Myocyte (in vitro differentiated cells): ENCODE measurements around the gene PAK6. TPM values are rescaled to one million over a fixed set of nuclear protein-coding genes. Genes with fewer than 3 reads are reported as not detected.

Source experiments
- DNase-seq: peaks from one replicate; pipeline ENCODE4 v3.0.0-alpha.2; 2012; ENCODE audit warnings: low read depth
- polyA plus RNA-seq: library from polyadenylated mRNA; unstranded; fragments of >200 nt; gene quantifications from one replicate; pipeline ENCODE4 v1.2.1, GENCODE V29; 2012; ENCODE audit warnings: missing spikeins
- total RNA-seq: library from RNA; depleted of rRNA; stranded (reverse); fragments of >200 nt; gene quantifications from 2 replicates; pipeline ENCODE4 v1.2.3, GENCODE V29; 2014

Gene PAK6
- 0.21 and 0.48 TPM in 2 replicates for total RNA-seq
- polyA plus RNA-seq: 0.16 TPM

GRCh38 chr15:40238532-40239403, at the start of gene PAK6:
Gene PAK6 (plus strand): TSS chr15:40239063. CDS start chr15:40264786, 25,723 bp downstream.
- DNase-seq: no peak

GRCh38 chr15:40190591-40190990, 48.3 kb upstream of the PAK6 start:
- peak; percentile 75 for DNase-seq

- DNase-seq: peak; percentile 47
Observed at GRCh38 chr15:40192942-40193341, 45.9 kb upstream of the PAK6 start.

GRCh38 chr15:40197434-40197833, 41.4 kb upstream of the PAK6 start:
- no peak for DNase-seq

GRCh38 chr15:40198355-40199085, 40.3 kb upstream of the PAK6 start:
- DNase-seq: no peak

GRCh38 chr15:40204100-40204499, 34.8 kb upstream of the PAK6 start:
- peak; percentile 34 for DNase-seq

- DNase-seq: peak; percentile 83
Observed at GRCh38 chr15:40217166-40217824, 21.6 kb upstream of the PAK6 start.

- no peak for DNase-seq
Observed at GRCh38 chr15:40219801-40220200, 19.1 kb upstream of the PAK6 start.

GRCh38 chr15:40222131-40222530, 16.7 kb upstream of the PAK6 start:
- no peak for DNase-seq

GRCh38 chr15:40226736-40227135, 12.1 kb upstream of the PAK6 start:
- no peak for DNase-seq

- no peak for DNase-seq
Observed at GRCh38 chr15:40229316-40229715, 9.5 kb upstream of the PAK6 start.

- no peak for DNase-seq
Observed at GRCh38 chr15:40229956-40230355, 8.9 kb upstream of the PAK6 start.

GRCh38 chr15:40232625-40233070, 6.2 kb upstream of the PAK6 start:
- DNase-seq: peak; percentile 47

- DNase-seq: no peak
Observed at GRCh38 chr15:40233727-40234577, 4.9 kb upstream of the PAK6 start.

GRCh38 chr15:40234783-40235182, 4.1 kb upstream of the PAK6 start:
- DNase-seq: peak; percentile 69

GRCh38 chr15:40235201-40235885, 3.5 kb upstream of the PAK6 start:
- no peak for DNase-seq

- no peak for DNase-seq
Observed at GRCh38 chr15:40239404-40239692, 485 bp downstream of the PAK6 start.

GRCh38 chr15:40239693-40240618, 1.1 kb downstream of the PAK6 start:
- DNase-seq: no peak

- DNase-seq: no peak
Observed at GRCh38 chr15:40240619-40241221, 1.9 kb downstream of the PAK6 start.
